GM12892 (cell line): Measurements from ENCODE around the gene ELN.

ENCODE experiments used
- POLR2A ChIP-seq: IDR thresholded peaks from 2 replicates; pipeline ENCODE4 v1.6.1; 2011; ENCODE audit warnings: low read depth, low read length, control low read depth
- POLR2AphosphoS5 ChIP-seq: IDR thresholded peaks from 2 replicates; pipeline ENCODE4 v1.6.1; 2011; ENCODE audit warnings: low read depth, low read length, control low read depth

GRCh38 chr7:74029991-74030415, 2.0 kb downstream of the ELN start:
- TF ChIP-seq POLR2A (no peak), POLR2AphosphoS5 (no peak)
